Aorta (tissue), 5 donors: Measurements from ENCODE around the gene MAPRE3. TPM values are rescaled to one million over a fixed set of nuclear protein-coding genes. Genes with fewer than 3 reads are reported as not detected.
A peak's percentile ranks its signal among the peaks of the same experiment; 100 is the strongest.

Experiments used
- ATAC-seq: fragments of 200-7000 bp; cut with Tn5 transposase; one replicate; pipeline ENCODE4 v1.9.1; 2022; ENCODE audit warnings: moderate library complexity; ENCODE audit not compliant: low FRiP score
- DNase-seq, 2 donors: peaks; one replicate each; pipeline ENCODE4 v3.0.0-alpha.2; 2020
- H3K27ac ChIP-seq, 2 donors: one replicate each; pipeline ENCODE4 v1.5.1; 2013; ENCODE audit warnings: low read length in 2 of 2, mild to moderate bottlenecking in 2 of 2, moderate library complexity in 2 of 2, control low read depth in 1 of 2, inconsistent platforms in 1 of 2, low read depth in 1 of 2
- H3K27me3 ChIP-seq, 2 donors: one replicate each; pipeline ENCODE4 v1.6.1; 2013; ENCODE audit warnings: control low read depth in 1 of 2, low read length in 1 of 2, mild to moderate bottlenecking in 1 of 2, moderate library complexity in 1 of 2; ENCODE audit not compliant: insufficient read depth in 2 of 2, control insufficient read depth in 1 of 2
- H3K36me3 ChIP-seq, 2 donors: one replicate each; pipeline ENCODE4 v1.6.1; 2013; ENCODE audit warnings: control low read depth in 1 of 2, low read length in 1 of 2, mild to moderate bottlenecking in 1 of 2; ENCODE audit not compliant: insufficient read depth in 2 of 2, control insufficient read depth in 1 of 2
- H3K4me1 ChIP-seq, 2 donors: one replicate each; pipeline ENCODE4 v1.6.1; 2013; ENCODE audit warnings: low read length in 2 of 2, control low read depth in 1 of 2, mild to moderate bottlenecking in 1 of 2, moderate library complexity in 1 of 2; ENCODE audit not compliant: insufficient read depth in 2 of 2, control insufficient read depth in 1 of 2
- H3K4me3 ChIP-seq, 2 donors: one replicate each; pipeline ENCODE4 v1.5.1; 2013; ENCODE audit warnings: low read length in 2 of 2, control low read depth in 1 of 2, mild to moderate bottlenecking in 1 of 2
- H3K9me3 ChIP-seq: one replicate; pipeline ENCODE4 v1.6.1; 2013; ENCODE audit warnings: mild to moderate bottlenecking, low read length; ENCODE audit not compliant: control insufficient read depth
- WGBS, 2 donors: extraction: QIAGEN DNeasy Blood & Tissue Kit; methylation state at CpG; one replicate each; pipeline ENCODE4 v1.1.7; 2013; 5-methylcytosine and 5-hydroxymethylcytosine counted together
- intact Hi-C, 2 donors: fragments of 100-400 bp; cut with DNase I; formaldehyde crosslinking; loops; one replicate each; pipeline versions ENCODE4 v1.14.2 to v1.15.0; 2022
- polyA plus RNA-seq, 2 donors: library from polyadenylated mRNA; stranded (reverse); fragments of 200-250 nt; gene quantifications; one replicate each; pipeline ENCODE4 v1.2.3, GENCODE V29; 2013
- total RNA-seq, 2 donors: library from RNA; stranded (reverse); fragmentation: NEBNext Ultra II Directional; extraction: Animal tissue kit (Norgen Biotek cat#: 25700); gene quantifications; one replicate each; pipeline ENCODE4 v1.2.1, GENCODE V29; 2021
- donor health status: healthy with polysubstance abuse.
- donor health status: Bipolar disorder and iron deficiency.
- donor health status: DM: no; HTN: no; CAD: no.
- donor health status: DM: no; HTN: no; CAD: no.
- donor health status: DM: yes; HTN: yes; CAD: no.

The MAPRE3 gene
- total and polyA plus RNA-seq, 4 donors: 7.9 to 26.7 (median 16.0) TPM

DNA sequence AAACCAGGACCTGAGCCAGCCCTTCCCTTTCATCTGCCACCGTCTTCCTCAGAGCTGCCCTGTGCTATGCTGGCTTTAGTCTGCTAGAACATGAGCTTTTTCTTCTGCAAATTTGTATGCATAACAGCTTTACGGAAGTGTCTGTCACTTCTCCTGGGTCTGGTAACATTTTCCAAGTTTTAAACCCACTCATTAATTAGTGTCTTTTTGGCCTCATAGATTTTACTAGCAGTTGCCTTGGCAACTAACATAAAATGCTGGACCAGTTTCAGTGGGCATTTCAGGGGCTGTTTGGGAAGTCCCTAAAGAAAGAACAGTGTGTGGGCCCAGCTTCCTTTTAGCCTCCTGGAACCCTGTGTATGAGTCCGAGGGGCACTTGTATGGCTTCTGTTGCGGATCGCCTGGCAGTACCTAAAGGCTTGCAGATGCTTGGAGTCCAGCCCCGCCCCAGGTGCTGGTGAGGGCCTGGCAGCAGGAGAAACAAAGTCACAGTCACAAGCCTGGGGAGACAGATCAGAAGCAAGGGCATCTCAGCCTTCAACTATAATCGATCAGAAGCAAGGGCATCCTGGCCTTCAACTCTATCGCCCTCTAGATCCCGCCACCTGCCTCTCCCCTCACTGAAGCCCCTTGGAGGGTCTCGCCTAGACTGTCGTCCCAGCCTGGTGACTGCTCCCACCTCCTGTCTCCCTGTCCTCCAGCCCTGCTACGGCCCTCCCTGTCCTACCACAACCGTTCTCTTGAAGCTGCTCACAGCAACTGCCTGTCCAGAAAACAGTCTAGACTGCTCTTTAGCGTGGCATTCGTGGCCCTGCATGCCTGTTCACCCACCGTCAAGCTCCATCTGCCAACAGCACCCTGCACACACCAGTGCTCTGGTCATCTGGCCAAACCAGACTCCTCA, 36.8 kb upstream of the MAPRE3 start:
- Histone ChIP-seq H3K36me3 (no peaks in the 10 kb centered on the region), H3K27me3 (no peaks in the 10 kb centered on the region), H3K4me1 (no peaks in the 10 kb centered on the region), H3K9me3 (no peaks in the 10 kb centered on the region), H3K27ac (no peak overlapping the region), H3K4me3 (no peak overlapping the region)
- ATAC-seq (peak; percentile 19), DNase-seq (no peak)
- 85 to 89% methylated on average over 16 of the region's 16 CpGs for WGBS, 2 donors
- intact Hi-C loops: no loop called here

DNA sequence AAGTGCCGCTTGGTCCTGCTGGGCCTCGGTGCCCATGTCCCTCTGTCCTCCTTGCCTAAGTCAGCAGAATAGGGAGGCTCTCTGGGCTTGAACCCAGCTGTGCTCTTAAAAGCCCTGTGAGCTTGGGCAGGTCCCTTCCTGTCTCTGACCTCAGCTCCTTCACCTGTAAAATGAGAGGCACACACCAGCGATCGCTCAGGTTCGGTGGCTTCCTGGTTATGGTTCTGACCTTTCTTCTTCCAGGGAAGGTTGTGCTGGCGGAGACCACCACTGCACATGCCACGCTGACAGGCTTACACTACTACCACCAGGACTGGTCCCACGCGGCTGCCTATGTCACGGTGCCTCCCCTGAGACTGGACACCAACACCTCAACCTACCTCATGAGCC, 36.1 kb upstream of the MAPRE3 start:
- no peaks in the 10 kb centered on the region for H3K27me3 ChIP-seq
- ATAC-seq (no peak), DNase-seq (peak in 1 of 2 donors; percentile 59)
- no peaks in the 10 kb centered on the region for H3K9me3 ChIP-seq
- H3K4me1 ChIP-seq: no peaks in the 10 kb centered on the region
- H3K36me3 ChIP-seq: no peaks in the 10 kb centered on the region
- 90 to 93% methylated on average over 10 of the region's 10 CpGs for WGBS, 2 donors
- intact Hi-C loops: no loop called here
- H3K27ac ChIP-seq: no peak overlapping the region
- no peak overlapping the region for H3K4me3 ChIP-seq

DNA sequence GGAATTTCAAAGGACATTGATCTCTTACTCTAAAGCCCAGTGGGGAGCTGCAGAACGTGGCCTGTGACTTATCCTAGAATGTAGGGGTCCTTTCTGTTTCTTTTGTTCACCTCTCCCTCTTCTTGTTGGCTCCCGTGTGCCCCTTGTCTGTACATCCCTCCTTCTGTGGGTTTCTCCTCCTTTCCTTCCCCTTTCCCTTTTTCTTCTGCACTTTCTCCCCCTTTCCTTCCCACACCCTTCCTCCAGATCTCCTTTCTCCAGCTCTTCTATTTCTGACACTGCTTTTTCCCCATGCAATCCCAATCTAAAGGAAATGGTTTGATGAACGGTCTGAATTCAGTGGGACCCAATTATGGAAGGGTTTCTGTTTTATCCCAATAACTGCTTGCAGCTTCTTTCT, 35.5 kb upstream of the MAPRE3 start:
- Histone ChIP-seq H3K4me1 (no peaks in the 10 kb centered on the region), H3K36me3 (no peaks in the 10 kb centered on the region), H3K27ac (no peak overlapping the region), H3K27me3 (no peaks in the 10 kb centered on the region), H3K9me3 (no peaks in the 10 kb centered on the region), H3K4me3 (no peak overlapping the region)
- ATAC-seq: no peak
- 72 to 74% methylated on average over 3 of the region's 3 CpGs for WGBS, 2 donors
- intact Hi-C loops: no loop called here
- no peak for DNase-seq

DNA sequence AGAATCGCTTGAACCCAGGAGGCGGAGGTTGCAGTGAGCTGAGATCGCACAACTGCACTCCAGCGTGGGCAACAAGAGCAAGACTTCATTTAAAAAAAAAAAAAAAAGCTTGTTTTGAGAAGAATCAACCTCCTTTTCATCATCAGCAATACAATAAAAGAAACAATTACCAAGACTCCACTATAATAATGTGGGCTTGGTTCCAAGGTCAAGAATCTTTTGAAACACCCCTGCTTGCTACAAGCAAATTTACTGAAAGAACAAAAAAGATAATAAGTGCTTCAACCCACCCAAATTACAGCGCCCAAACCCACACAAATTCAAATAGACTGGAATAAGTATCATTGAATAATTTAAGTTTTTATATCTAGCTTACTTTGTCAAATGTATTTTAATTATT, 33.6 kb upstream of the MAPRE3 start:
- DNase-seq (no peak), ATAC-seq (no peak)
- H3K4me3 ChIP-seq: no peak overlapping the region
- H3K4me1 ChIP-seq: no peaks in the 10 kb centered on the region
- no peaks in the 10 kb centered on the region for H3K27me3 ChIP-seq
- no peaks in the 10 kb centered on the region for H3K36me3 ChIP-seq
- H3K27ac ChIP-seq: no peak overlapping the region
- 83 to 89% methylated on average over 5 of the region's 5 CpGs for WGBS, 2 donors
- no peaks in the 10 kb centered on the region for H3K9me3 ChIP-seq
- intact Hi-C loops: no loop called here

DNA sequence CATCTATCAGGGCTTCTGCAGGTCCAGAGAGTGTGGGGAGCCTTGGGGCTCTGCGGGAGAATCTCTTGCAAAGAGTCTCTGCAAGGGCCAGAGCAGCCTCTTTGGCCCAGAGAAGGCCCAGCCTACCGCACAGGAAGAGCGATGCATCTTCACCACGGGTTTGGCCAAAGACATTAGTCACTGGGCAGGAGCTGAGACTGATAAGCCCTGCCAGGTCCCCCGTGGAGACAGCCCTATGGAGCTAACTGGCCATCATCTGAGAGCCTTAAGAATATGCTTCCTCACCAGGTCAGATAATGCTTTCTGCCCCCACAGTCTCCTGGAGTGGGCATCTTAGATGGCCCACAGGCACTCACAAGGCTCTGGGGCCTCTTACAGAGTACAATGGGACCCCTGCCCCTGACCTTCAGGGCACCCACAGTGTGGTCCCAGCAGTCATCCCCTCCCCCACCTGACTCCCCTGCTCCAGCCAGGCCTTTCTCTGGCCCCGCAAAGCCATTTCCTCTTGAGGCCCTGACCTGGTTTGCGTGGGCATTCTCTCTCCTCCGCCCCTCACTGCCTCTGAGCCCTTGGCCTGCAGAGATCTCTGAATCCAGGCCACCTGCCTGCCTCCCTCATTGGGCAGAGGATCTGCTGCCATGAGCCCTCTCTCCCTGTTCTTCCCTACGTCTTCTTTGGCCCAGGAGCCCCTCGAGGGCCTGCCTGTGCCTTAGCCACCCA, 31.9 kb upstream of the MAPRE3 start:
- Histone ChIP-seq H3K27ac (no peak overlapping the region), H3K9me3 (no peaks in the 10 kb centered on the region), H3K4me3 (no peak overlapping the region), H3K27me3 (no peaks in the 10 kb centered on the region), H3K36me3 (no peaks in the 10 kb centered on the region), H3K4me1 (no peaks in the 10 kb centered on the region)
- no peak for ATAC-seq
- 82 to 83% methylated on average over 10 of the region's 10 CpGs for WGBS, 2 donors
- intact Hi-C loops: no loop called here
- DNase-seq: peak in 1 of 2 donors; percentile 65

DNA sequence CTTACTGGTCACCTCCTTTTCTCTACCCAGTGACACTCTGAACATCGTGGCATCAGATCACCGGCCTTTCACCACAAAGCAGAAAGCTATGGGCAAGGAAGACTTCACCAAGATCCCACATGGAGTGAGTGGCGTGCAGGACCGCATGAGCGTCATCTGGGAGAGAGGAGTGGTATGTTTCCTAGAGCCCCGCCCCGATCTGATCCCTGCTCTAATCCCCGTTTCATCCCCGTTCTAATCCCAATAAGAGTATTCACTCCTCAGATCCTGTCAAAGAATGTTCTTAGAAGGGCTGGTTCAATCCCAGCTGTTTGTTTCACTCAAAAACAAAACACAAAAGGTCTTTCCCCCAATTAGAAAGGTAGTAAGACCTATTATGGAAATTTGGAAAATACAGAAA, 30.4 kb upstream of the MAPRE3 start:
- H3K27me3 ChIP-seq: no peaks in the 10 kb centered on the region
- WGBS, 2 donors: 92 to 94% methylated on average over 9 of the region's 9 CpGs
- H3K9me3 ChIP-seq: no peaks in the 10 kb centered on the region
- DNase-seq (no peak), ATAC-seq (no peak)
- H3K36me3 ChIP-seq: no peaks in the 10 kb centered on the region
- H3K4me3 ChIP-seq: no peak overlapping the region
- no peaks in the 10 kb centered on the region for H3K4me1 ChIP-seq
- intact Hi-C loops: loop anchor here in 1 of 2 donors (5.0 kb wide), 1 partner anchor 93 kb away; the partner anchor contains the start of gene DPYSL5
- H3K27ac ChIP-seq: no peak overlapping the region

DNA sequence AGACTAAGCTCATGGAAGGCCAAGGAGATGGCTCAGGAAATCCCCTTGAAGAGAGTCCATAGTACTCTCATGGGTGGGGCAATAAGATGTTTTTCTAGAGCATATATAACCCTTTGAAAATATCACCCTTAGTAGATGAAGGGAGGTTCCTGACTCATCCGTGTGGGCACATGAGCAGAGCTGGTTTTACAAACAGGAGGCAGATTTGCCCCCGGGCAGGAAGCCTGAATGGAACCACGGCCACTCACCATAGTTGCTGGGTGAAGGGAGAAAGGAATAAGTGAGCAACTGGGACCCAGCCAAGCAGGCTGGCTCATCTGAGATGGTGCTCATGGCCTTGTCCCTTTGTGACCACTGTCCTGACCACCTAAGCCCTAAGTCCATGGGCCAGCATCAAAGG, 29.0 kb upstream of the MAPRE3 start:
- intact Hi-C loops: loop anchor here in 1 of 2 donors (5.0 kb wide), 1 partner anchor 94 kb away; the partner anchor contains the start of gene DPYSL5

DNA sequence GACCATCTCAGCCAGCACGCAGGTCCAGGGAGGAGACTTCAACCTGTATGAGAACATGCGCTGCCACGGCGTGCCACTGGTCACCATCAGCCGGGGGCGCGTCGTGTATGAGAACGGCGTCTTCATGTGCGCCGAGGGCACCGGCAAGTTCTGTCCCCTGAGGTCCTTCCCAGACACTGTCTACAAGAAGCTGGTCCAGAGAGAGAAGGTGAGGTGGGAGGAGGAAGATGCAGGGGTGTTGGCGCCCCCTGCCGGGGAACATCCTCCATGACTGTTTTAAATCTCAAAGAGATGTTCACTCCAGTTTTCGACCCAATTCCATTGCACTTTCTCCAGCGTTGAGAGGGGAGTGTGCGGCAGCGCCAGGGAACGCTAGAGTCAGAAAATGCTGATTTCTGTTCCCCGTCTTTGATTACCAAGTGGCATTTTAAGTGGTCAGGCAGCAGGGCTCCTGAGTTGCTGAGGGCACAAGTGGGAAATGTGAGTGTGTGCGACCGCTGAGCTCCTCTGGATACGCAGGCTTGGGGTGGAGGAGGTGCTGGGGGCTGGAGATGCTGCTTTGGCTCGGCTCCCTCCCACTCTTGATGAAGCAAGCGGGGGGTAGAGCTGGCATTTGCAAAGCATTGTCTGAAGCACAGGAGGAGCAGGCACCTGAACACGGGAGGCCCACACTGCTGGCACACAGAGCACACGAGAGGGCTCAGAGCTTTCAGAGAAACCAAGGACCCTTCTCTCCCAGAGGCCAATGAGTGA, 27.7 kb upstream of the MAPRE3 start:
- Histone ChIP-seq H3K27me3 (no peaks in the 10 kb centered on the region), H3K36me3 (no peaks in the 10 kb centered on the region), H3K9me3 (no peaks in the 10 kb centered on the region), H3K4me1 (no peaks in the 10 kb centered on the region), H3K27ac (no peak overlapping the region), H3K4me3 (no peak overlapping the region)
- 34% methylated on average over 28 of the region's 28 CpGs for WGBS, 2 donors
- intact Hi-C loops: loop anchor here (1.0 to 5.0 kb wide), 2 partner anchors 95 to 96 kb away; partner anchors contain the start of gene DPYSL5 (in 1 of the 2)
- ATAC-seq (peak; percentile 41), DNase-seq (peak; percentile 62 to 87)

More for the DNA sequence above, 29.0 kb upstream of the MAPRE3 start:
- H3K27me3 ChIP-seq: no peaks in the 10 kb centered on the region
- WGBS, 2 donors: 87 to 89% methylated on average over 3 of the region's 3 CpGs
- no peaks in the 10 kb centered on the region for H3K9me3 ChIP-seq
- no peak overlapping the region for H3K4me3 ChIP-seq
- no peak for DNase-seq
- H3K4me1 ChIP-seq: no peaks in the 10 kb centered on the region
- no peak overlapping the region for H3K27ac ChIP-seq
- no peaks in the 10 kb centered on the region for H3K36me3 ChIP-seq
- no peak for ATAC-seq
